Epithelial cell of esophagus (primary cell): ENCODE measurements around the gene TIMM8B.
A peak's percentile ranks its signal among the peaks of the same experiment; 100 is the strongest.

Source experiments
- DNase-seq: peaks from one replicate; pipeline ENCODE4 v3.0.0; 2010; ENCODE audit warnings: low read depth
- H3K4me3 ChIP-seq: 2 replicates; pipeline ENCODE4 v1.5.1; 2011; ENCODE audit warnings: mild to moderate bottlenecking, low read length, control low read depth
- TF ChIP-seq, protein P1 (sequence below): IDR thresholded peaks from 2 replicates; pipeline ENCODE4 v1.5.1; 2011; ENCODE audit warnings: low read depth, mild to moderate bottlenecking, low read length, control low read depth, inconsistent platforms; ENCODE audit not compliant: insufficient read depth; ENCODE audit errors: missing control alignments

The TIMM8B gene

DNA sequence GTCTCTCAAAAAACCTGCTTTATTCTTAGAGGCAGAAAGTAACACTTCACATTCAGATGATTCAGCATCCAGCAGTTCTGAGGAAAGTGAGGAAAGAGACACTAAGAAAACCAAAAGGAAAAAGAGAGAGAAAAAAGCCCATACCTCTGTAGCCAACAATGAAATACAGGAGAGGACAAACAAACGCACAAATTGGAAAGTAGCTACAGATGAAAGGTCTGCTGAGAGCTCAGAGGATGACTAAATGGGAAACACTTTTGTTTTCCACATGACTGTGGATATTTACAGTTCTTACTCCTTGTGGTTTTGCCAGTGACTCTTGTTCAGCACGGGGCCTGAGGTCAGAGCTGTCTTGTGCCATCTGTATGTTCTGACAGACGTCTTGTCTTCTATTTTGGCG, 3.8 kb downstream of the TIMM8B start:
- H3K4me3 ChIP-seq = no peak overlapping the region
- DNase-seq = peak; percentile 45
- TF ChIP-seq, protein P1, sequence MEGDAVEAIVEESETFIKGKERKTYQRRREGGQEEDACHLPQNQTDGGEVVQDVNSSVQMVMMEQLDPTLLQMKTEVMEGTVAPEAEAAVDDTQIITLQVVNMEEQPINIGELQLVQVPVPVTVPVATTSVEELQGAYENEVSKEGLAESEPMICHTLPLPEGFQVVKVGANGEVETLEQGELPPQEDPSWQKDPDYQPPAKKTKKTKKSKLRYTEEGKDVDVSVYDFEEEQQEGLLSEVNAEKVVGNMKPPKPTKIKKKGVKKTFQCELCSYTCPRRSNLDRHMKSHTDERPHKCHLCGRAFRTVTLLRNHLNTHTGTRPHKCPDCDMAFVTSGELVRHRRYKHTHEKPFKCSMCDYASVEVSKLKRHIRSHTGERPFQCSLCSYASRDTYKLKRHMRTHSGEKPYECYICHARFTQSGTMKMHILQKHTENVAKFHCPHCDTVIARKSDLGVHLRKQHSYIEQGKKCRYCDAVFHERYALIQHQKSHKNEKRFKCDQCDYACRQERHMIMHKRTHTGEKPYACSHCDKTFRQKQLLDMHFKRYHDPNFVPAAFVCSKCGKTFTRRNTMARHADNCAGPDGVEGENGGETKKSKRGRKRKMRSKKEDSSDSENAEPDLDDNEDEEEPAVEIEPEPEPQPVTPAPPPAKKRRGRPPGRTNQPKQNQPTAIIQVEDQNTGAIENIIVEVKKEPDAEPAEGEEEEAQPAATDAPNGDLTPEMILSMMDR = no peak

DNA sequence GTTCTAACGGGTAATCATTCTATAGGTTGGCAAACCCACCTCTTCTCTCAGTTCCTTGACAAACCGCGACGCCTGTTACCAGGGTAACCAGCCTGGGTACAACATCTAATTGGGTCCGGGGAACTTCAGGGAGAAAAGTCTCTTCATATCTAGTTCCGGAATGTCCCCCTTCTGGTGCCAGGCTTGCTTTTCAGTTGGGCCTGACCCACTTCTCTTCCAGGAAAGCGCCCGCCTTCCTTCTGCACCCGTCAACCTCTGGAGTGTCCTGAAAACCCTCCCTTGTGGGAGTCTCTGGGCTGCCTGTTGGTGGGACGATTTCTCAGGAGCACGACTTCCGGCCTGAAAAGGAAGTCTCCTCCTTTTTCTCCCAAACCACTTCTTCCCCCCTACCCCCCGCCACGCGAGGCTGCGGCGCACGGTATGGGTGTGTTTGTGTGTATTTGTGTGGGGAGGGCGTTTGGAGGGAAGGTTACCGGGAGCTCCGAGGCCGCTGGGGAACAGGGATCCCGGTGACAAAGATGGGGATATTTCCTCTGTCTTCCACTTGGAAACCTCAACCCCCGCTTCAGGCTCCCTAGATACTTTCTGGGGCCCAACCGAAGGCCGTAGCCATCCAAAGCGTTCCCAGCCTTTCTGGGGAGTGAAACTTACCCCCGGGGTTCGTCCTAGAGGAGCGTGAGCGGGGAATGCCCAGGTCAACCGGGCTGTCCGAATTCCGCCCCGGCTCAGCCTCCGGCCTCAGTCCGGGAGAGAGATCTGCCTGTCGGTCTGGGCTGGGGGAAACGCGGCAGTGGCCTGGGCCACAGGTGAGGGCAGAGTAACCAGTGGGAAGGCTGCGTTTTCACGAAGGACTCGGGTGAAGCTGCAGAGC, 12.4 kb downstream of the TIMM8B start, which contains the start of the genes NKAPD1 and PIH1D2:
Gene NKAPD1, plus strand, starts transcription at position 359 of the 871 bp plus-strand sequence. CDS start 1,276 bp downstream, outside the sequence.
Gene PIH1D2, minus strand, starts transcription at position 77 of the 871 bp plus-strand sequence. CDS start 843 bp downstream, outside the sequence.
- DNase-seq = peak; percentile 85
- peak within 1 kb of the TSS; percentile 96 for H3K4me3 ChIP-seq
- TF ChIP-seq, protein P1 = no peak

DNA sequence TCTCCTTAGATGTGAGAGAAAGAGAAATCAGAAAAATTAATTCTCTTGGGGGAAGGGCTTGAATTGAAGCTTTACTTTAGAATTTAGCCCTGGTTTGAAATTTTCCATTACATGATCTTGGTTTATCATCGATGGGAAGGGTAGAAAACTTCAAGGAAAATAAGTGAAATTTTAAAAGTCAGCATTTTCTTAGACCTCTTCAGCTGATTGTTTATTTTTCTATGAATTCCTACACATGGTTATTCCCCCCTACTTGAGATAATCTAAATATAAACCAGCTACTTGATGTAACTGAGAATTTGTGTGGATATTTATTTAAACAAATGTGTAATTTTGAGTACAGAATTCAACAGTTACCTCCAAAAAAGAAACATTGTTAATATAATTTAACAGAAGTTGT, 23.6 kb downstream of the TIMM8B start:
- TF ChIP-seq, protein P1 = no peak
- no peak for DNase-seq
- H3K4me3 ChIP-seq = no peak overlapping the region

DNA sequence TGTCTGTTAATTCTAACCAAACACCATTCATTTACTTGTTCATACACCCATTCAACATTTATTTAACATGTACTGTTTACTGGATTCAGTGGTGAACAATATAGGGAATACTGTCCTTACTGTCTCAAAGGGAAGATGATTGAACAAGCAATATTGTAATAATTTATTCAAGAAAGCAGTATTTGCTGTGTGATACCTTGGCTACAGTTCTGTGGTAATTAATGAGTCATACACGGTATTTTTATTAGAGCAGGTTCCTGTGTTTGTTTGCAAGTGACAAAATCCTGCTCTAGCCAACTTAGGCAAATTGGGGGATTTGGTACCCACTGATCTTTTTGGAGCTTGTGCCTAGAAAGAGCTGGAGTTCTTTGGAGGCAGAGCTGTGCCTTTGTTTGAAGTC, 28.5 kb downstream of the TIMM8B start:
- no peak overlapping the region for H3K4me3 ChIP-seq
- TF ChIP-seq, protein P1 = no peak
- DNase-seq = no peak

DNA sequence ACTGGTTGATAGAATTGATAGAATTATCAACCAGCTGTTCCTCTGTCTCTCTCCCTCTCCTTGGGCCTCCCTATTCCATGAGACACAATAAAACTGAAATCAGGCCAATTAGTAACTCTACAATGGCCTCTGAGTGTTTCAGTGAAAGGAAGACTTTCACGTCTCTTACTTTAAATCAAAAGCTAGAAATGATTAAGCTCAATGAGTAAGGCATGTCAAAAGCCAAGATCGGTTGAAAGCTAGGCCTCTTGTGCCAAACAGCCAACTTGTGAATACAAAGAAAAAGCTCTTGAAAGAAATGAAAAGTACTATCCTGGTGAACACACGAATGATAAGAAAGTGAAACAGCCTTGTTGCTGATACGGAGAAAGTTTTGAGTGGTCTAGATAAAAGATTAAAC, 29.4 kb downstream of the TIMM8B start:
- no peak for DNase-seq
- no peak overlapping the region for H3K4me3 ChIP-seq
- TF ChIP-seq, protein P1 = no peak

DNA sequence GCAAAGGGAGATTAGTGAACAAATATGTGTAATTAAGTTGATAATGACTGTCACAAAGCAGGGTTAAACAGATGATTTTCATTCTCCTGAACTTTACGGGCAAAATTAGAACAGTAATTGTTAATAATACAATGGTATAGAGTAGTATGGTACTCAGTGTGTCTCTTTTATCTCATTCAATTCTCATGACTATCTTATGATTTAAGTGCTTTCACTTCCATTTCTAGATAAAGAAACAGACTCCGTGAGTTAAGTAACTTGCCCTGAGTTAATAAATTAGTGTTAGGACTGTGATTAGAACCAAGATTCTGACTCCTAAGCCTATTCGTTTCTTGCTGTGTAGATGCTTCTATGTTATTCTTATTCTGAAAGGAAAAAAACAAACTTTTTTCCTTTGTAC, 34.8 kb downstream of the TIMM8B start:
- no peak for DNase-seq
- TF ChIP-seq, protein P1 = no peak
- H3K4me3 ChIP-seq = no peak overlapping the region
